ENCODE data around the gene UTP25.

DNA sequence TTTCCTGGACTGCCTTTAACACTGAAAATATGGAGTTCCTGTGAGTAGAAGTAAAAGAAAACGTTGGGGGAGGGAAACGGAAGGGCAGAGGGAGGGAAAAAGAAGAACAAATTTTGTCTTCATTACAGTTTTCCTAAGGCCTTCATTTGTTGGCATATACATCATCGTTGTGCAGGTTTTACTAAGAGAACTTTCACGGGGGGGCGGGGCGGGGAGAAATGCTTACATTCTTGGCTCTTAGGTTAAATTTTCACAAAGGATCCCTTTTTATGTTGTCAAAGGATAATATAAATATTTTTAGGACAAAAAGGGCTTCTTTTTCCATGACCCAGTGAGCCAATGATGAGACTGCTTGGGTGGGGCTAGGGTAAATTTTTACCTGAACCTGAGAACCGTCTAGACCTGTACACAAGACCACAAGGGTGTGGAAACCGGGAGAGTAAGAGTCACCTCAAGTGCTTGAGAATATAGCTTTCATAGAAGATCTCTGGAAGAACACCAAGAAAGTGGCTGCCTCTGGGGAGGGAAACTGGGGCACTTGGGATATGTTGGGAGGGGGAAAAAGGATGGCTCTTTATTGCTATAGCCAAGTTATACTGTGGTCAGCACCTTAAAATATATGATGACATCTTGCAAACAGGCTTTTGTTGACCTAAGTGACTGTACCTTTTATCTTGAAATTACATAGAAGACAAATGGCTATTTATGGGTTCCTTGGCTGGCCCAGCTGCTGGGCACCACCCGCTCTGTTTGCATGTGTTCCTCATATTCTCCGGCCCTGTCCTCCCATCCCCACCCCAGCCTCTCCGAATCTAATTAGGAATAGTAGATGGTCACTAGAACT, 2.0 kb upstream of the UTP25 start:
- TF ChIP-seq, protein P1, sequence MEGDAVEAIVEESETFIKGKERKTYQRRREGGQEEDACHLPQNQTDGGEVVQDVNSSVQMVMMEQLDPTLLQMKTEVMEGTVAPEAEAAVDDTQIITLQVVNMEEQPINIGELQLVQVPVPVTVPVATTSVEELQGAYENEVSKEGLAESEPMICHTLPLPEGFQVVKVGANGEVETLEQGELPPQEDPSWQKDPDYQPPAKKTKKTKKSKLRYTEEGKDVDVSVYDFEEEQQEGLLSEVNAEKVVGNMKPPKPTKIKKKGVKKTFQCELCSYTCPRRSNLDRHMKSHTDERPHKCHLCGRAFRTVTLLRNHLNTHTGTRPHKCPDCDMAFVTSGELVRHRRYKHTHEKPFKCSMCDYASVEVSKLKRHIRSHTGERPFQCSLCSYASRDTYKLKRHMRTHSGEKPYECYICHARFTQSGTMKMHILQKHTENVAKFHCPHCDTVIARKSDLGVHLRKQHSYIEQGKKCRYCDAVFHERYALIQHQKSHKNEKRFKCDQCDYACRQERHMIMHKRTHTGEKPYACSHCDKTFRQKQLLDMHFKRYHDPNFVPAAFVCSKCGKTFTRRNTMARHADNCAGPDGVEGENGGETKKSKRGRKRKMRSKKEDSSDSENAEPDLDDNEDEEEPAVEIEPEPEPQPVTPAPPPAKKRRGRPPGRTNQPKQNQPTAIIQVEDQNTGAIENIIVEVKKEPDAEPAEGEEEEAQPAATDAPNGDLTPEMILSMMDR (IDR thresholded peaks at IDR 0.05; ENCODE audit: borderline replicate concordance, extremely low read depth, low read length, poor library complexity, severe bottlenecking), result no peak
- no peak for TF ChIP-seq EZH2 (IDR thresholded peaks at IDR 0.05; ENCODE audit: borderline replicate concordance, low read depth, low read length, severe bottlenecking)

All from DND-41 (cell line).